Measurements from ENCODE around the gene CLEC11A. TPM values are rescaled to one million over a fixed set of nuclear protein-coding genes. Genes with fewer than 3 reads are reported as not detected.
A peak's percentile ranks its signal among the peaks of the same experiment; 100 is the strongest.

The CLEC11A gene
- total and polyA plus RNA-seq, 4 donors: 2.4 to 11.0 (median 5.5) TPM

GRCh38 chr19:50718255-50719118 is 4.7 kb upstream of the CLEC11A start:
- Histone ChIP-seq H3K27ac (ENCODE audit: low read depth in 1 of 2, low read length in 2 of 2) (no peak overlapping the region), H3K36me3 (ENCODE audit: control insufficient read depth in 4 of 4, insufficient read depth in 3 of 4, low read depth in 1 of 4, low read length in 3 of 4) (no peaks in the 10 kb centered on the region), H3K4me3 (ENCODE audit: low read depth in 1 of 3, low read length in 3 of 3) (peak overlapping the region in 1 of 3 donors; percentile 28), H3K27me3 (ENCODE audit: control insufficient read depth in 4 of 4, insufficient read depth in 4 of 4, low read length in 3 of 4) (peaks cover 0 to 7% (median 3%) of the 10 kb centered on the region in 4 donors), H3K4me1 (ENCODE audit: control insufficient read depth in 4 of 4, insufficient read depth in 4 of 4, low read length in 3 of 4) (peaks cover 0 to 4% (median 2%) of the 10 kb centered on the region in 4 donors), H3K9ac (ENCODE audit: low read depth in 1 of 2, low read length in 2 of 2) (no peak overlapping the region), H3K9me3 (ENCODE audit: control insufficient read depth in 4 of 4, low read length in 3 of 4) (no peaks in the 10 kb centered on the region)
- no peak for TF ChIP-seq RAD21 (IDR thresholded peaks at IDR 0.05)
- TF ChIP-seq SP1 (IDR thresholded peaks at IDR 0.05): no peak
- TF ChIP-seq YY1 (IDR thresholded peaks at IDR 0.05): no peak
- TF ChIP-seq HNF4G (IDR thresholded peaks at IDR 0.05): no peak
- TF ChIP-seq HNF4A (conservative IDR thresholded peaks at IDR 0.05): no peak
- TF ChIP-seq RXRA (IDR thresholded peaks at IDR 0.05): no peak
- 2% methylated on average over 74 of the region's 74 CpGs for WGBS
- DNase-seq (ENCODE audit: low spot score): no peak

- H3K9ac ChIP-seq (ENCODE audit: low read depth in 1 of 2, low read length in 2 of 2): no peak overlapping the region
- peak overlapping the region in 1 of 3 donors; percentile 28 for H3K4me3 ChIP-seq (ENCODE audit: low read depth in 1 of 3, low read length in 3 of 3)
- peaks cover 1 to 9% (median 4%) of the 10 kb centered on the region in 4 donors for H3K4me1 ChIP-seq (ENCODE audit: control insufficient read depth in 4 of 4, insufficient read depth in 4 of 4, low read length in 3 of 4)
- H3K27me3 ChIP-seq (ENCODE audit: control insufficient read depth in 4 of 4, insufficient read depth in 4 of 4, low read length in 3 of 4): peaks cover 0 to 7% (median 3%) of the 10 kb centered on the region in 4 donors
- TF ChIP-seq YY1 (IDR thresholded peaks at IDR 0.05) (no peak), FOXA1 (IDR thresholded peaks at IDR 0.05) (no peak), CTCF (IDR thresholded peaks at IDR 0.05; ENCODE audit: low read depth, low read length, missing input control) (no peak), FOXA2 (IDR thresholded peaks at IDR 0.05) (no peak), NR2F2 (IDR thresholded peaks at IDR 0.05) (no peak), GABPA (IDR thresholded peaks at IDR 0.05 in 1 of 2, conservative IDR thresholded peaks at IDR 0.05 in 1 of 2) (no peak), RXRA (IDR thresholded peaks at IDR 0.05) (no peak), RAD21 (IDR thresholded peaks at IDR 0.05) (no peak)
- no peak for DNase-seq (ENCODE audit: low spot score)
- no peaks in the 10 kb centered on the region for H3K9me3 ChIP-seq (ENCODE audit: control insufficient read depth in 4 of 4, low read length in 3 of 4)
- no peaks in the 10 kb centered on the region for H3K36me3 ChIP-seq (ENCODE audit: control insufficient read depth in 4 of 4, insufficient read depth in 3 of 4, low read depth in 1 of 4, low read length in 3 of 4)
- WGBS: 4% methylated on average over 30 of the region's 30 CpGs
- no peak overlapping the region for H3K27ac ChIP-seq (ENCODE audit: low read depth in 1 of 2, low read length in 2 of 2)
Observed at GRCh38 chr19:50719119-50719435, 4.1 kb upstream of the CLEC11A start.

GRCh38 chr19:50719566-50719965 is 3.6 kb upstream of the CLEC11A start, which contains the start of gene SHANK1:
Gene SHANK1 (minus strand): TSS chr19:50719802. CDS start chr19:50716919, 2,883 bp downstream.
- Histone ChIP-seq H3K27ac (ENCODE audit: low read depth in 1 of 2, low read length in 2 of 2) (no peak within 1 kb of the TSS), H3K4me1 (ENCODE audit: control insufficient read depth in 4 of 4, insufficient read depth in 4 of 4, low read length in 3 of 4) (peaks cover 4 to 14% (median 6%) of the 10 kb centered on the region in 4 donors), H3K9me3 (ENCODE audit: control insufficient read depth in 4 of 4, low read length in 3 of 4) (no peaks in the 10 kb centered on the region), H3K36me3 (ENCODE audit: control insufficient read depth in 4 of 4, insufficient read depth in 3 of 4, low read depth in 1 of 4, low read length in 3 of 4) (no peaks in the 10 kb centered on the region), H3K27me3 (ENCODE audit: control insufficient read depth in 4 of 4, insufficient read depth in 4 of 4, low read length in 3 of 4) (peaks cover 0 to 7% (median 3%) of the 10 kb centered on the region in 4 donors), H3K4me3 (ENCODE audit: low read depth in 1 of 3, low read length in 3 of 3) (peak within 1 kb of the TSS in 1 of 3 donors; percentile 28), H3K9ac (ENCODE audit: low read depth in 1 of 2, low read length in 2 of 2) (no peak within 1 kb of the TSS)
- 6% methylated on average over 36 of the region's 47 CpGs for WGBS
- TF ChIP-seq SP1 (IDR thresholded peaks at IDR 0.05): no peak
- TF ChIP-seq HNF4G (IDR thresholded peaks at IDR 0.05): no peak
- no peak for TF ChIP-seq ATF3 (IDR thresholded peaks at IDR 0.05)
- no peak for TF ChIP-seq FOXA2 (IDR thresholded peaks at IDR 0.05)
- TF ChIP-seq TAF1 (conservative IDR thresholded peaks at IDR 0.05): no peak
- TF ChIP-seq GABPA (IDR thresholded peaks at IDR 0.05 in 1 of 2, conservative IDR thresholded peaks at IDR 0.05 in 1 of 2): no peak
- TF ChIP-seq RAD21 (IDR thresholded peaks at IDR 0.05): no peak
- TF ChIP-seq HNF4A (conservative IDR thresholded peaks at IDR 0.05): no peak
- no peak for TF ChIP-seq MAX (IDR thresholded peaks at IDR 0.05)
- no peak for TF ChIP-seq CTCF (IDR thresholded peaks at IDR 0.05; ENCODE audit: low read depth, low read length, missing input control)
- TF ChIP-seq RXRA (IDR thresholded peaks at IDR 0.05): no peak
- no peak for TF ChIP-seq REST (IDR thresholded peaks at IDR 0.05)
- no peak for DNase-seq (ENCODE audit: low spot score)

Data from liver (tissue), 9 donors.